ENCODE data around the gene GRXCR1.

The GRXCR1 gene

GRCh38 chr4:42914937-42915336 is 22.4 kb downstream of the GRXCR1 start:
- no peak overlapping the region for H3K4me3 ChIP-seq (ENCODE audit: low read depth, low read length)
- TF ChIP-seq ZNF133 (tag by site-specific recombination; IDR thresholded peaks at IDR 0.05) = no peak
- no peak for TF ChIP-seq SP2 (tag by site-specific recombination; IDR thresholded peaks at IDR 0.05)
- no peak for TF ChIP-seq ZNF529 (tag by site-specific recombination; IDR thresholded peaks at IDR 0.05; ENCODE audit: insufficient replicate concordance)
- TF ChIP-seq, protein P1, sequence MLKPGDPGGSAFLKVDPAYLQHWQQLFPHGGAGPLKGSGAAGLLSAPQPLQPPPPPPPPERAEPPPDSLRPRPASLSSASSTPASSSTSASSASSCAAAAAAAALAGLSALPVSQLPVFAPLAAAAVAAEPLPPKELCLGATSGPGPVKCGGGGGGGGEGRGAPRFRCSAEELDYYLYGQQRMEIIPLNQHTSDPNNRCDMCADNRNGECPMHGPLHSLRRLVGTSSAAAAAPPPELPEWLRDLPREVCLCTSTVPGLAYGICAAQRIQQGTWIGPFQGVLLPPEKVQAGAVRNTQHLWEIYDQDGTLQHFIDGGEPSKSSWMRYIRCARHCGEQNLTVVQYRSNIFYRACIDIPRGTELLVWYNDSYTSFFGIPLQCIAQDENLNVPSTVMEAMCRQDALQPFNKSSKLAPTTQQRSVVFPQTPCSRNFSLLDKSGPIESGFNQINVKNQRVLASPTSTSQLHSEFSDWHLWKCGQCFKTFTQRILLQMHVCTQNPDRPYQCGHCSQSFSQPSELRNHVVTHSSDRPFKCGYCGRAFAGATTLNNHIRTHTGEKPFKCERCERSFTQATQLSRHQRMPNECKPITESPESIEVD (tag by site-specific recombination; IDR thresholded peaks at IDR 0.05) = no peak
- no peak for TF ChIP-seq ZNF26 (tag by site-specific recombination; IDR thresholded peaks at IDR 0.05)
- TF ChIP-seq, protein P2, sequence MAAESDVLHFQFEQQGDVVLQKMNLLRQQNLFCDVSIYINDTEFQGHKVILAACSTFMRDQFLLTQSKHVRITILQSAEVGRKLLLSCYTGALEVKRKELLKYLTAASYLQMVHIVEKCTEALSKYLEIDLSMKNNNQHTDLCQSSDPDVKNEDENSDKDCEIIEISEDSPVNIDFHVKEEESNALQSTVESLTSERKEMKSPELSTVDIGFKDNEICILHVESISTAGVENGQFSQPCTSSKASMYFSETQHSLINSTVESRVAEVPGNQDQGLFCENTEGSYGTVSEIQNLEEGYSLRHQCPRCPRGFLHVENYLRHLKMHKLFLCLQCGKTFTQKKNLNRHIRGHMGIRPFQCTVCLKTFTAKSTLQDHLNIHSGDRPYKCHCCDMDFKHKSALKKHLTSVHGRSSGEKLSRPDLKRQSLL (tag by site-specific recombination; IDR thresholded peaks at IDR 0.05) = no peak
- TF ChIP-seq ZFP37 (tag by site-specific recombination; IDR thresholded peaks at IDR 0.05) = no peak
- TF ChIP-seq REST (tag by site-specific recombination; IDR thresholded peaks at IDR 0.05) = no peak
- TF ChIP-seq, protein P3, sequence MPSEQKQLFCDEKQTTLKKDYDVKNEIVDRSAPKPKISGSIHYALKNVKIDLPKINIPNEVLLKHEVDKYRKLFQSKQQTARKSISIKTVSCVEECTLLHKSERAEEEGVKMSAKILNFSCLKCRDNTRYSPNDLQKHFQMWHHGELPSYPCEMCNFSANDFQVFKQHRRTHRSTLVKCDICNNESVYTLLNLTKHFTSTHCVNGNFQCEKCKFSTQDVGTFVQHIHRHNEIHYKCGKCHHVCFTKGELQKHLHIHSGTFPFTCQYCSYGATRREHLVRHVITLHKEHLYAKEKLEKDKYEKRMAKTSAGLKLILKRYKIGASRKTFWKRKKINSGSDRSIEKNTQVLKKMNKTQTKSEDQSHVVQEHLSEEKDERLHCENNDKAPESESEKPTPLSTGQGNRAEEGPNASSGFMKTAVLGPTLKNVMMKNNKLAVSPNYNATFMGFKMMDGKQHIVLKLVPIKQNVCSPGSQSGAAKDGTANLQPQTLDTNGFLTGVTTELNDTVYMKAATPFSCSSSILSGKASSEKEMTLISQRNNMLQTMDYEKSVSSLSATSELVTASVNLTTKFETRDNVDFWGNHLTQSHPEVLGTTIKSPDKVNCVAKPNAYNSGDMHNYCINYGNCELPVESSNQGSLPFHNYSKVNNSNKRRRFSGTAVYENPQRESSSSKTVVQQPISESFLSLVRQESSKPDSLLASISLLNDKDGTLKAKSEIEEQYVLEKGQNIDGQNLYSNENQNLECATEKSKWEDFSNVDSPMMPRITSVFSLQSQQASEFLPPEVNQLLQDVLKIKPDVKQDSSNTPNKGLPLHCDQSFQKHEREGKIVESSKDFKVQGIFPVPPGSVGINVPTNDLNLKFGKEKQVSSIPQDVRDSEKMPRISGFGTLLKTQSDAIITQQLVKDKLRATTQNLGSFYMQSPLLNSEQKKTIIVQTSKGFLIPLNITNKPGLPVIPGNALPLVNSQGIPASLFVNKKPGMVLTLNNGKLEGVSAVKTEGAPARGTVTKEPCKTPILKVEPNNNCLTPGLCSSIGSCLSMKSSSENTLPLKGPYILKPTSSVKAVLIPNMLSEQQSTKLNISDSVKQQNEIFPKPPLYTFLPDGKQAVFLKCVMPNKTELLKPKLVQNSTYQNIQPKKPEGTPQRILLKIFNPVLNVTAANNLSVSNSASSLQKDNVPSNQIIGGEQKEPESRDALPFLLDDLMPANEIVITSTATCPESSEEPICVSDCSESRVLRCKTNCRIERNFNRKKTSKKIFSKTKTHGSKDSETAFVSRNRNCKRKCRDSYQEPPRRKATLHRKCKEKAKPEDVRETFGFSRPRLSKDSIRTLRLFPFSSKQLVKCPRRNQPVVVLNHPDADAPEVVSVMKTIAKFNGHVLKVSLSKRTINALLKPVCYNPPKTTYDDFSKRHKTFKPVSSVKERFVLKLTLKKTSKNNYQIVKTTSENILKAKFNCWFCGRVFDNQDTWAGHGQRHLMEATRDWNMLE (tag by site-specific recombination; conservative IDR thresholded peaks at IDR 0.05; ENCODE audit: low read depth) = no peak
- TF ChIP-seq ZNF221 (tag by site-specific recombination; IDR thresholded peaks at IDR 0.05; ENCODE audit: borderline replicate concordance) = no peak
- no peak for TF ChIP-seq ZNF121 (tag by site-specific recombination; IDR thresholded peaks at IDR 0.05)
- no peak for TF ChIP-seq ZBTB1 (tag by site-specific recombination; IDR thresholded peaks at IDR 0.05)
- no peak for TF ChIP-seq HOXC10 (CRISPR knock-in tag; IDR thresholded peaks at IDR 0.05)
- TF ChIP-seq ZNF174 (tag by site-specific recombination; IDR thresholded peaks at IDR 0.05) = no peak
- no peak for TF ChIP-seq ZNF37A (tag by site-specific recombination; IDR thresholded peaks at IDR 0.05)
- TF ChIP-seq ZNF626 (tag by site-specific recombination; IDR thresholded peaks at IDR 0.05) = no peak
- CTCF ChIA-PET = no interaction called here
- POLR2A ChIA-PET = no interaction called here
- H3K9me3 ChIP-seq (ENCODE audit: control insufficient read depth, insufficient read depth, low read depth, low read length) = no peaks in the 10 kb centered on the region
- H3K4me1 ChIP-seq (ENCODE audit: control insufficient read depth, insufficient read depth, low read length) = no peaks in the 10 kb centered on the region
- no peaks in the 10 kb centered on the region for H3K36me3 ChIP-seq (ENCODE audit: control insufficient read depth in 2 of 2, insufficient read depth in 1 of 2, low read length in 2 of 2)
- H3K27ac ChIP-seq (ENCODE audit: extremely low read depth, low read depth, low read length) = no peak overlapping the region

Data from HEK293 (cell line).